H1 (cell line): ENCODE data around the gene TACC2. TPM values are rescaled to one million over a fixed set of nuclear protein-coding genes. Genes with fewer than 3 reads are reported as not detected.

Source experiments
- CTCF ChIA-PET: fragments of 300-600 bp; sonication (Branson Sonifier 250); formaldehyde crosslinking; loops from one replicate; lab custom pipeline; 2021; ENCODE audit not compliant: partially characterized antibody; lab: Charles Lee
- POLR2A ChIA-PET: fragments of 300-600 bp; sonication (Branson Sonifier 250); formaldehyde crosslinking; loops from one replicate; lab custom pipeline; 2021; ENCODE audit warnings: inconsistent platforms; ENCODE audit not compliant: partially characterized antibody; lab: Charles Lee
- DNase-seq, 2 experiments: peaks; one replicate each; pipeline versions ENCODE4 v3.0.0 to v3.0.0-alpha.2; 2010 to 2022; ENCODE audit warnings: low spot score in 2 of 2, low read depth in 1 of 2, mixed read lengths in 1 of 2
- FAIRE-seq: peaks from 2 replicates; lab custom pipeline; 2011; peaks lifted over from hg19 to GRCh38; lab: Jason Lieb, UNC
- H2AFZ ChIP-seq: 2 replicates; pipeline ENCODE4 v1.8.1; 2012; ENCODE audit warnings: low read length, inconsistent platforms
- H2AK5ac ChIP-seq: 2 replicates; pipeline ENCODE4 v1.6.1; 2013; ENCODE audit warnings: low read depth, low read length
- H2BK120ac ChIP-seq: replicated peaks from 2 replicates; pipeline ENCODE3; 2013; ENCODE audit warnings: low read depth, low read length, inconsistent platforms
- H2BK12ac ChIP-seq: 2 replicates; pipeline ENCODE4 v1.6.1; 2013; ENCODE audit warnings: low read depth, low read length
- H2BK15ac ChIP-seq: 2 replicates; pipeline ENCODE4 v1.6.1; 2013; ENCODE audit warnings: low read length
- H2BK20ac ChIP-seq: 2 replicates; pipeline ENCODE4 v1.6.1; 2013; ENCODE audit warnings: low read length
- H2BK5ac ChIP-seq: 2 replicates; pipeline ENCODE4 v1.6.1; 2013; ENCODE audit warnings: low read depth, low read length
- H3K14ac ChIP-seq: 2 replicates; pipeline ENCODE4 v1.6.1; 2013; ENCODE audit warnings: inconsistent platforms; ENCODE audit not compliant: insufficient read length
- H3K18ac ChIP-seq: 2 replicates; pipeline ENCODE4 v1.6.1; 2013; ENCODE audit warnings: low read length; ENCODE audit errors: extremely low read depth
- H3K23ac ChIP-seq: 2 replicates; pipeline ENCODE4 v1.6.1; 2013; ENCODE audit warnings: inconsistent platforms; ENCODE audit not compliant: insufficient read length
- H3K23me2 ChIP-seq: 2 replicates; pipeline ENCODE4 v1.6.1; 2013; ENCODE audit warnings: low read depth, low read length
- H3K27ac ChIP-seq: 2 replicates; pipeline ENCODE4 v1.6.1; 2011; ENCODE audit warnings: low read depth, low read length, inconsistent platforms
- H3K27me3 ChIP-seq, 4 experiments: replicated peaks in 1 of 4; 1 replicate in 1 of 4; 2 replicates in 3 of 4; pipeline versions ENCODE4 v1.6.1 to v1.8.1; 2011 to 2013; ENCODE audit warnings: low read length in 3 of 4, mild to moderate bottlenecking in 3 of 4, inconsistent platforms in 2 of 4, mixed read lengths in 2 of 4, moderate library complexity in 1 of 4; ENCODE audit not compliant: control insufficient read depth in 3 of 4, insufficient read depth in 3 of 4; ENCODE audit errors: extremely low read depth in 1 of 4
- H3K36me3 ChIP-seq, 4 experiments: 2 replicates each; pipeline versions ENCODE4 v1.6.1 to v1.8.1; 2011 to 2013; ENCODE audit warnings: mild to moderate bottlenecking in 4 of 4, low read length in 3 of 4, moderate library complexity in 2 of 4, control low read depth in 1 of 4, inconsistent platforms in 1 of 4; ENCODE audit not compliant: insufficient read depth in 4 of 4, control insufficient read depth in 2 of 4
- H3K4ac ChIP-seq: replicated peaks from 2 replicates; pipeline ENCODE3; 2013; ENCODE audit warnings: low read length, low read depth, mixed read lengths, inconsistent platforms; ENCODE audit not compliant: insufficient read length
- H3K4me1 ChIP-seq, 4 experiments: replicated peaks in 1 of 4; 1 replicate in 1 of 4; 2 replicates in 3 of 4; pipeline versions ENCODE4 v1.6.1 to v1.8.1; 2011 to 2013; ENCODE audit warnings: low read length in 3 of 4, inconsistent platforms in 2 of 4, mixed read lengths in 1 of 4; ENCODE audit not compliant: insufficient read depth in 4 of 4, control insufficient read depth in 3 of 4
- H3K4me2 ChIP-seq, 2 experiments: 2 replicates each; pipeline versions ENCODE4 v1.6.1 to v1.8.1; 2011 to 2013; ENCODE audit warnings: low read depth in 2 of 2, low read length in 2 of 2, control low read depth in 1 of 2, inconsistent platforms in 1 of 2, mild to moderate bottlenecking in 1 of 2; ENCODE audit not compliant: insufficient read depth in 1 of 2
- H3K4me3 ChIP-seq, 4 experiments: fragments of 200-600, 300-600 bp in 1 of 4; sonication (generic), shearing (Covaris generic), sonication (Bioruptor Twin) in 1 of 4; 2 replicates each; pipeline versions ENCODE4 v1.5.1 to v1.8.1; 2011 to 2016; ENCODE audit warnings: low read length in 4 of 4, low read depth in 3 of 4, control low read depth in 2 of 4, inconsistent platforms in 2 of 4, mild to moderate bottlenecking in 2 of 4, mixed read lengths in 1 of 4, moderate library complexity in 1 of 4; ENCODE audit not compliant: insufficient read depth in 2 of 4; ENCODE audit errors: extremely low read depth in 1 of 4
- H3K56ac ChIP-seq: replicated peaks from 2 replicates; pipeline ENCODE3; 2013; ENCODE audit warnings: low read depth, mild to moderate bottlenecking, mixed read lengths, low read length, inconsistent platforms; ENCODE audit not compliant: insufficient read length
- H3K79me1 ChIP-seq: 2 replicates; pipeline ENCODE4 v1.6.1; 2013; ENCODE audit warnings: low read depth, low read length, control low read depth
- H3K79me2 ChIP-seq, 2 experiments: 2 replicates each; pipeline versions ENCODE4 v1.6.1 to v1.8.1; 2012 to 2013; ENCODE audit warnings: low read length in 2 of 2, mild to moderate bottlenecking in 2 of 2, inconsistent platforms in 1 of 2; ENCODE audit not compliant: insufficient read depth in 2 of 2, control insufficient read depth in 1 of 2
- H3K9ac ChIP-seq, 4 experiments: replicated peaks in 1 of 4; 1 replicate in 1 of 4; 2 replicates in 3 of 4; pipeline versions ENCODE4 v1.6.1 to v1.8.1; 2011 to 2013; ENCODE audit warnings: low read depth in 3 of 4, low read length in 3 of 4, control low read depth in 2 of 4, mild to moderate bottlenecking in 2 of 4, moderate library complexity in 2 of 4, inconsistent platforms in 1 of 4; ENCODE audit errors: extremely low read depth in 1 of 4
- H3K9me3 ChIP-seq, 2 experiments: 2 replicates each; pipeline versions ENCODE4 v1.6.1 to v1.8.1; 2012 to 2013; ENCODE audit warnings: mild to moderate bottlenecking in 2 of 2, moderate library complexity in 2 of 2, control low read depth in 1 of 2, inconsistent platforms in 1 of 2, low read depth in 1 of 2, low read length in 1 of 2, mixed read lengths in 1 of 2; ENCODE audit not compliant: insufficient read depth in 2 of 2
- H4K20me1 ChIP-seq, 2 experiments: replicated peaks in 1 of 2; 2 replicates each; pipeline versions ENCODE3 to v1.8.1; 2011 to 2013; ENCODE audit warnings: inconsistent platforms in 2 of 2, low read length in 2 of 2, mild to moderate bottlenecking in 1 of 2; ENCODE audit not compliant: insufficient read depth in 2 of 2, control insufficient read depth in 1 of 2
- H4K5ac ChIP-seq: 2 replicates; pipeline ENCODE4 v1.6.1; 2013; ENCODE audit warnings: low read length, low read depth, mixed read lengths, inconsistent platforms; ENCODE audit not compliant: insufficient read length
- H4K8ac ChIP-seq: 2 replicates; pipeline ENCODE4 v1.8.0; 2013; ENCODE audit warnings: mild to moderate bottlenecking, moderate library complexity, low read length, inconsistent platforms; ENCODE audit not compliant: insufficient read depth; ENCODE audit errors: extremely low read depth
- H4K91ac ChIP-seq: replicated peaks from 2 replicates; pipeline ENCODE3; 2013; ENCODE audit warnings: low read length, mixed read lengths, inconsistent platforms; ENCODE audit not compliant: insufficient read length
- BCL11A ChIP-seq, 2 experiments: IDR thresholded peaks; one replicate each; pipeline ENCODE4 v1.6.1; 2011; ENCODE audit warnings: low read depth in 2 of 2, low read length in 2 of 2, mild to moderate bottlenecking in 2 of 2
- FOSL1 ChIP-seq: IDR thresholded peaks from 2 replicates; pipeline ENCODE4 v1.6.1; 2011; ENCODE audit warnings: mild to moderate bottlenecking, low read depth, low read length, moderate library complexity; ENCODE audit not compliant: insufficient read depth
- JUND ChIP-seq: IDR thresholded peaks from 2 replicates; pipeline ENCODE4 v1.6.1; 2011; ENCODE audit warnings: mild to moderate bottlenecking, improper control_type of control experiment, low read length
- KDM1A ChIP-seq: fragments of 200-600, 300-600 bp; sonication (generic); IDR thresholded peaks from 2 replicates; pipeline ENCODE4 v1.7.1; 2016; ENCODE audit warnings: mild to moderate bottlenecking, low read length, borderline replicate concordance
- NANOG ChIP-seq: IDR thresholded peaks from 2 replicates; pipeline ENCODE4 v1.6.1; 2011; ENCODE audit warnings: low read length, low read depth, mild to moderate bottlenecking, inconsistent platforms; ENCODE audit not compliant: insufficient read depth, poor library complexity, severe bottlenecking
- RBBP5 ChIP-seq: IDR thresholded peaks from 2 replicates; pipeline ENCODE4 v1.7.1; 2012; ENCODE audit warnings: low read depth, mild to moderate bottlenecking, inconsistent platforms, low read length, moderate library complexity, borderline replicate concordance
- SIRT6 ChIP-seq: IDR thresholded peaks from one replicate; pipeline ENCODE4 v1.7.1; 2012; ENCODE audit warnings: low read length, inconsistent platforms
- TCF12 ChIP-seq: IDR thresholded peaks from 2 replicates; pipeline ENCODE4 v1.6.1; 2011; ENCODE audit warnings: low read depth, mild to moderate bottlenecking, low read length
- WGBS, 2 experiments: shearing (Covaris generic) in 1 of 2; methylation state at CpG; one replicate each; pipeline versions ENCODE4 v1.1.6 to v1.1.7; 2013 to 2015; ENCODE audit warnings: low lambda C conversion rate in 2 of 2, mixed read lengths in 2 of 2, inconsistent platforms in 1 of 2, low coverage in 1 of 2, missing lambda C conversion rate in 1 of 2; ENCODE audit not compliant: insufficient replicate concordance in 2 of 2, insufficient coverage in 1 of 2, insufficient read length in 1 of 2; ENCODE audit errors: extremely low coverage in 1 of 2, missing lambda C conversion rate in 1 of 2; 5-methylcytosine and 5-hydroxymethylcytosine counted together
- polyA plus RNA-seq, 7 experiments: library from polyadenylated mRNA; depleted of rRNA in 3 of 7; stranded (reverse) in 5 of 7; unstranded in 2 of 7; fragments of >200 nt in 5 of 7; fragments of 200-250 nt in 2 of 7; gene quantifications; 1 replicate in 5 of 7; 2 replicates in 1 of 7; 4 replicates in 1 of 7; pipeline versions ENCODE4 v1.2.1 to v1.2.3, GENCODE V29; 2011 to 2013; ENCODE audit warnings: missing spikeins in 2 of 7, mixed read lengths in 2 of 7
- total RNA-seq: library from RNA; stranded (reverse); fragmentation: NEBNext Ultra II Directional; extraction: Animal tissue kit (Norgen Biotek cat#: 25700); gene quantifications from 2 replicates; pipeline ENCODE4 v1.2.1, GENCODE V29; 2021

Gene TACC2
- total and polyA plus RNA-seq, 2 of the 8 experiments (the other 6 are each of a cell fraction or from before 2014, with no cell fraction given), result 21.2 to 46.6 TPM

GRCh38 chr10:122062831-122063674 lies 74.1 kb downstream of the TACC2 start:
- DNase-seq (peak in 1 of 2 experiments; percentile 50), FAIRE-seq (peak; percentile 55)
- Histone ChIP-seq H3K9ac (peak overlapping the region in 2 of 4 experiments; percentile 4 to 6; a peak in 1 of 7 replicates), H3K27ac (peak overlapping the region; percentile 47; the same call in 1 of the 2 replicates), H2BK120ac (no peak overlapping the region), H3K4me1 (peaks cover 0 to 7% (median 3%) of the 10 kb centered on the region in 4 experiments; a peak in 4 of 7 replicates), H2BK12ac (0 out of 2 replicates have a peak overlapping the region, but pooled peaks have one; percentile 50), H2AK5ac (no peak overlapping the region), H2AFZ (peak overlapping the region; percentile 96), H3K4me2 (peak overlapping the region in 1 of 2 experiments; percentile 12; a peak in 1 of 4 replicates), H3K79me1 (no peaks in the 10 kb centered on the region), H2BK15ac (0 out of 2 replicates have a peak overlapping the region, but pooled peaks have one; percentile 61), H2BK20ac (0 out of 2 replicates have a peak overlapping the region, but pooled peaks have one; percentile 32), H3K18ac (no peak overlapping the region), H4K91ac (no peak overlapping the region), H2BK5ac (no peak overlapping the region), H4K5ac (no peak overlapping the region), H4K8ac (no peak overlapping the region), H4K20me1 (no peaks in the 10 kb centered on the region), H3K14ac (no peak overlapping the region), H3K4ac (no peak overlapping the region), H3K23ac (no peak overlapping the region), H3K4me3 (no peak overlapping the region), H3K56ac (no peak overlapping the region), H3K23me2 (no peaks in the 10 kb centered on the region), H3K36me3 (no peaks in the 10 kb centered on the region)
- 66% methylated on average over 13 of the region's 13 CpGs; no CpG with 5 or more reads in 1 of the 2 experiments for WGBS, 2 experiments
- CTCF ChIA-PET, result interaction anchor here (0.6 to 4.4 kb wide), 10 partner anchors 8 to 422 kb away, joined by 3 to 23 read pairs (median 4); no protein-coding TSS in a partner anchor
- TF ChIP-seq JUND, result peak; percentile 57; the same call in 1 of the 2 replicates
- TF ChIP-seq BCL11A (IDR thresholded peaks at IDR 0.05; ENCODE audit: low read depth in 2 of 2, low read length in 2 of 2), result no peak
- no peak for TF ChIP-seq TCF12
- no peak for TF ChIP-seq FOSL1
- no peak for TF ChIP-seq RBBP5
- 0 out of 2 replicates have a peak, but pooled peaks have one; percentile 25 for TF ChIP-seq KDM1A
- TF ChIP-seq NANOG, result no peak
- no peak for TF ChIP-seq SIRT6
- TF ChIP-seq, all 59 proteins: peak for 2
- Histone ChIP-seq H3K27me3 (no peaks in the 10 kb centered on the region; a peak in 1 of 7 replicates), H3K9me3 (no peaks in the 10 kb centered on the region), H3K79me2 (no peaks in the 10 kb centered on the region)
- POLR2A ChIA-PET, result interaction anchor here (0.7 to 1.6 kb wide), 2 partner anchors 50 to 209 kb away, joined by 3 to 5 read pairs; no protein-coding TSS in a partner anchor
